Activated T-helper 17 cell treated with anti-CD3 and anti-CD28 coated beads, Interleukin-2, amount 50 U/mL, for 72 hours (primary cell): ENCODE data around the gene GALR1. TPM values are rescaled to one million over a fixed set of nuclear protein-coding genes. Genes with fewer than 3 reads are reported as not detected.
"Not testable (repeated sequence)": the region's sequence is repeated elsewhere in the genome, so short reads cannot be mapped to it uniquely, and the experiment has no call there.

Experiments
- ATAC-seq: fragments of 150-1000 bp; cut with Tn5 transposase; replicated peaks from 2 replicates; pipeline ENCODE4 v1.10.0; 2021; ENCODE audit warnings: mild to moderate bottlenecking, moderate library complexity
- H3K27ac Mint-ChIP-seq: one replicate; pipeline ENCODE4 v1.8.0; 2022; ENCODE audit warnings: mixed read lengths
- H3K27me3 Mint-ChIP-seq: one replicate; pipeline ENCODE4 v1.8.0; 2022; ENCODE audit warnings: mixed read lengths
- H3K36me3 Mint-ChIP-seq: one replicate; pipeline ENCODE4 v1.8.0; 2022; ENCODE audit warnings: low read depth, mild to moderate bottlenecking, mixed read lengths
- H3K4me1 Mint-ChIP-seq: one replicate; pipeline ENCODE4 v1.8.0; 2022; ENCODE audit warnings: mixed read lengths
- H3K4me3 Mint-ChIP-seq: one replicate; pipeline ENCODE4 v1.8.0; 2022; ENCODE audit warnings: mild to moderate bottlenecking, mixed read lengths
- H3K9me3 Mint-ChIP-seq: one replicate; pipeline ENCODE4 v1.8.0; 2022; ENCODE audit warnings: mixed read lengths
- total RNA-seq, 2 donors: library from RNA; stranded (reverse); gene quantifications; one replicate each; pipeline ENCODE4 v1.2.3, GENCODE V29; 2022

Gene GALR1
- total RNA-seq, 2 donors from 2014 or later = not detected

DNA sequence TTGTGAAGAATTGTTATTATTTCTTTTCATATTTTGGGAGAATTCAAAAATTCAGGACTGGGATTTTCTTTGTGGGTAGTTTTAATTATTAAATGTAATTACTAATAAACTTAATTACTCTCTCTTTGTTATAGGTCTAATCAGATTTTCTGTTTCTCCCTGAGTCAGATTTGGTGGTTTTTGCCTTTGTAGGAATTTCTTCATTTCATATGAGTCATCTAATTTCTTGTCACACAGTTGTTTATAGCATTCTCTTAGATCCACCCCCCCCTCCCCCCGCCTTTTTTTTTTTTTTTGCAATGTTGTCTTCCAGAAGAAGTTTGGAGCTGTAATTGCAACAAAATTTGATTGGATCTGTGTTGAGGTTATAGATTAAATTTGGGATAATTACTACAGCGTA is 26.0 kb upstream of the GALR1 start:
- peak overlapping the region; percentile 56 for H3K4me3 Mint-ChIP-seq
- peak; percentile 64 for ATAC-seq
- peak overlapping the region; percentile 65 for H3K27ac Mint-ChIP-seq
- no peaks in the 10 kb centered on the region for H3K36me3 Mint-ChIP-seq
- peaks cover 8% of the 10 kb centered on the region for H3K27me3 Mint-ChIP-seq
- peaks cover 5% of the 10 kb centered on the region for H3K4me1 Mint-ChIP-seq
- H3K9me3 Mint-ChIP-seq = no peaks in the 10 kb centered on the region

DNA sequence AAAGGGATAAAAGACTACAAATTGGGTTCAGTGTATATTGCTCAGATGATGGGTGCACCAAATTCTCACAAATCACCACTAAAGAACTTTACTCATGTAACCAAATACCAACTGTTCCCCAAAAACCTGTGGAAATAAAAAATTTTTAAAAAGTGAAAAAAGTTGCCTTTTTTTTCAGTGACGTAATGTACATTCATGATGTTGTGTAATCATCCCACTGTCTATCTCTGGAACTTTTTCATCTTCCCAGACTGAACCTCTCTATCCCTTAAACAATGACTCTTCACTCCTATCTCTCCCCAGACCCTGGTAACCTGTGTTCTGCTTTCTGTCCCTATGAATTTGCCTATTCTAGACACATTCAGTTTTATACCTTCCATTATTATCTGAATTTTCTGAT is 19.0 kb upstream of the GALR1 start:
- Mint-ChIP-seq H3K36me3 (no peaks in the 10 kb centered on the region), H3K27me3 (peaks cover 27% of the 10 kb centered on the region), H3K9me3 (peaks cover 5% of the 10 kb centered on the region), H3K4me3 (no peak overlapping the region), H3K27ac (no peak overlapping the region), H3K4me1 (no peaks in the 10 kb centered on the region)
- no peak for ATAC-seq

GRCh38 chr18:77234504-77235365 is 14.9 kb upstream of the GALR1 start:
- Mint-ChIP-seq H3K36me3 (no peaks in the 10 kb centered on the region), H3K4me1 (no peaks in the 10 kb centered on the region), H3K27me3 (peaks cover 18% of the 10 kb centered on the region), H3K9me3 (peaks cover 20% of the 10 kb centered on the region), H3K27ac (no peak overlapping the region), H3K4me3 (no peak overlapping the region)
- ATAC-seq = no peak

- ATAC-seq, H3K27ac Mint-ChIP-seq, H3K27me3 Mint-ChIP-seq, H3K36me3 Mint-ChIP-seq, H3K4me1 Mint-ChIP-seq, H3K4me3 Mint-ChIP-seq: not testable (repeated sequence)
- H3K9me3 Mint-ChIP-seq = peaks cover 15% of the 10 kb centered on the region
Observed at GRCh38 chr18:77239285-77239684, 10.4 kb upstream of the GALR1 start.

DNA sequence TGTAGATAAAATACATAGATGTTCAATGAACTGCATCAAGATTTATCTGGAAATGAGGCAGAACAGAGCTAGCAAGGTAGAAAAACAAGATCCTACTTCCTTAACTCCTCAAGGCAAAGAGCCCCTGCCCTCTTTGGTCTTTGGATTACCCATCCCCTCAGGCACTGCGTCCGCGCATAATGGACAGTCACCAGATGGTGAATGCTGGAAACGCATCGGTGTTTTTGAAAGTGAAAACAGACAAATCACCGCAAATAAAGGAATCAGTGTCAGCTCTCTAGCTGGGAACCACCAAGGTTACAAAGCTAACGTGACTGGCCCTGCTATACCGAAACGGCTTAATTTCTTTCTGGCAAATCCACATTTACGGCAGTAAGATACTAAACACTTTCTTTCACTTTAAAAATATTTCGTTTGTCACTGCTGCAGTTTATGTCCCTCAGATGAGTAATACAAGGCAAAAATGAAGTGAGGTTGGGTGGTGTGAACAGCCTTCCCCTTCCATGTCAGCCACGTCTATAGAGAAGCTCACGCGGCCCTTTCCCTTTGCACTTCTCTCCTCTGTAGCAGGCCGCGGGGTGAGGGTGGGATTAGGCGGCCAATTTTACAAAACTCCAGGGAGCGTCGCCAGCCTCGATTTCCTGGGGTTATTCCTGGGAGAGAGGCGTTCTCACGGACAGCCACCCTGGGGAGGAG is 627 bp upstream of the GALR1 start:
- H3K27ac Mint-ChIP-seq = no peak overlapping the region
- H3K9me3 Mint-ChIP-seq = no peaks in the 10 kb centered on the region
- no peaks in the 10 kb centered on the region for H3K4me1 Mint-ChIP-seq
- H3K4me3 Mint-ChIP-seq = peak overlapping the region; percentile 63
- H3K27me3 Mint-ChIP-seq = peaks cover 51% of the 10 kb centered on the region
- no peaks in the 10 kb centered on the region for H3K36me3 Mint-ChIP-seq
- peak; percentile 9 for ATAC-seq

GRCh38 chr18:77250501-77250925 is 865 bp downstream of the GALR1 start:
- Mint-ChIP-seq H3K4me1 (no peaks in the 10 kb centered on the region), H3K9me3 (no peaks in the 10 kb centered on the region)

GRCh38 chr18:77250926-77251729 is 1.5 kb downstream of the GALR1 start:
- Mint-ChIP-seq H3K4me3 (peak overlapping the region; percentile 43), H3K27ac (no peak overlapping the region), H3K9me3 (no peaks in the 10 kb centered on the region), H3K4me1 (no peaks in the 10 kb centered on the region), H3K36me3 (no peaks in the 10 kb centered on the region), H3K27me3 (peaks cover 41% of the 10 kb centered on the region)
- no peak for ATAC-seq

More at GRCh38 chr18:77250501-77250925, 865 bp downstream of the GALR1 start:
- H3K27me3 Mint-ChIP-seq = peaks cover 44% of the 10 kb centered on the region
- H3K4me3 Mint-ChIP-seq = peak overlapping the region; percentile 43
- no peaks in the 10 kb centered on the region for H3K36me3 Mint-ChIP-seq
- ATAC-seq = no peak
- H3K27ac Mint-ChIP-seq = no peak overlapping the region

- Mint-ChIP-seq H3K9me3 (no peaks in the 10 kb centered on the region), H3K27me3 (peaks cover 41% of the 10 kb centered on the region), H3K36me3 (no peaks in the 10 kb centered on the region), H3K4me1 (no peaks in the 10 kb centered on the region), H3K27ac (no peak overlapping the region), H3K4me3 (no peak overlapping the region)
- no peak for ATAC-seq
Observed at GRCh38 chr18:77251730-77252050, 2.0 kb downstream of the GALR1 start.

- Mint-ChIP-seq H3K4me3 (no peak overlapping the region), H3K9me3 (peaks cover 3% of the 10 kb centered on the region), H3K27ac (no peak overlapping the region), H3K27me3 (peaks cover 30% of the 10 kb centered on the region), H3K4me1 (no peaks in the 10 kb centered on the region), H3K36me3 (no peaks in the 10 kb centered on the region)
- ATAC-seq = no peak
Observed at GRCh38 chr18:77254711-77255405, 5.2 kb downstream of the GALR1 start.

DNA sequence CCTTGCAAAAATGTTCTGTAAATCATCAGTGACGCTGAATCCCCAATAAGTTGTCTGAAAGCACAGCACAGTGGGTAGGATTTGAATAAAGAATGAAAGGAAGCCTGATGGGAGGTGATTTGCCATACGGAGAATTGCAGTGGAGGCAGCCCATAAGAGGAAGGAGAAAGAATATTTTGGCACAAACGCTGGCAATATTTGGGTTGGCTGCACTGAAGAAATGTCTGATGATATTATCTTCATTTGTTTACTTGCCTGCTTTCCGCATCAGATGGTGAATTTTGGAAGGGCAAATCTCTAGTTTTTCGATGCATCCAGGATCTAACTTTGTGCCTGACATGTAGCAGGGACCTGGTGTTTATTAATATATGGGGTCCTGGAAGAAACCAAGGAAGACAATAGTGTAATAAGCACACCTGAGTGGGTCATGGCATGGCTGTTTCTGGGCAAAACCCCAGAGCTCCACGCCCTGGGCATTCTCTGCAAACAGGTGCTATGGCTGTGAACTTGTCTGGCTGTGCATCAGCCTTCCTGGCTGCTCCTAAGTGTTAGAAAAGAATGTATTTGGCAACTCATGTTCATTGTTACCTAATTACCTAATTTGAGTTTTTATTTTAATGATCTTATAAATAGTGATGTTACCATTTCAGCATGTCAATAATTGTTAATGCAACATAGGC is 5.9 kb downstream of the GALR1 start:
- no peak overlapping the region for H3K4me3 Mint-ChIP-seq

DNA sequence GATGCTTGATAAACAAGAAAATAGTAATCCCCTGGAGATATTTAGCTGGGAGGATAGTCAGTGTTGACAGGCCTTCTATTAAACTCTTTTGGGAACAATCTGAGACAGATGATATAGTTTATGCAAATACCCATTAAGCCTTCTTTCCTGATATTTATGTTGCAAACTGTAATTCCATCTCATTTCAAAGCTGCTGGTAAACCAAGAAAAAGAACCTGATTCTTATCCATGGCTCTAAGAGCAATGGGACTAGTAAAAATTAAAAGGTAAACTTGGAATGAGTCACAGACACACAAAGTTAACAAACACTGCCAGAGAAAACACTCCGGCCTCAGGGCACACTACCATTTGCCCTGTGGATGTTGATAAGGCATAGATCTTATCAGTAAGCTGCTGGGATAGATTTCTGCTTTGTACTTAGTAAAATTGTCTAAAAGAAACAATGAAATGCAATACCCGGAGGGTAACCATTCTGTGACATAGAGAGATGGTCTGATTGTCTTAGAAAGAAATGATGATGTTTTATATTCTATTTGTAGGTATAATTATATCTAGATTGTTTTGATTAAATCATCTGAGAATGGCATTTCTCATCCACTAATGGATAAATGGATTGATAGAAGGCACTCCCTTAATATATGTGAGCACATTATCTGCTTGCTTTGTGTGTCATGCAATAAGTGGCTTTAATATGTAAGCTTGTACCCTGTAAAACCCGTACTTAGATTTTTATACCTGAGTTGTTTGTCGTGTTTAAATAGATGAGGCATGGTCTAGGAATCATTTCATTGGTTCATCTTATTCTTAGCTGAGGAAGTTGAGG is 13.2 kb downstream of the GALR1 start:
- no peaks in the 10 kb centered on the region for H3K4me1 Mint-ChIP-seq
- H3K36me3 Mint-ChIP-seq = no peaks in the 10 kb centered on the region
- no peak for ATAC-seq
- H3K9me3 Mint-ChIP-seq = peaks cover 13% of the 10 kb centered on the region
- H3K27ac Mint-ChIP-seq = no peak overlapping the region
- no peak overlapping the region for H3K4me3 Mint-ChIP-seq
- H3K27me3 Mint-ChIP-seq = peaks cover 12% of the 10 kb centered on the region

More for the DNA sequence above, 5.9 kb downstream of the GALR1 start:
- Mint-ChIP-seq H3K27ac (no peak overlapping the region), H3K4me1 (no peaks in the 10 kb centered on the region), H3K9me3 (peaks cover 3% of the 10 kb centered on the region), H3K36me3 (no peaks in the 10 kb centered on the region), H3K27me3 (peaks cover 29% of the 10 kb centered on the region)
- ATAC-seq = no peak

GRCh38 chr18:77263466-77263763 is 13.8 kb downstream of the GALR1 start:
- Mint-ChIP-seq H3K4me1 (no peaks in the 10 kb centered on the region), H3K36me3 (no peaks in the 10 kb centered on the region), H3K27ac (no peak overlapping the region), H3K27me3 (peaks cover 10% of the 10 kb centered on the region), H3K9me3 (peaks cover 10% of the 10 kb centered on the region), H3K4me3 (no peak overlapping the region)
- no peak for ATAC-seq

DNA sequence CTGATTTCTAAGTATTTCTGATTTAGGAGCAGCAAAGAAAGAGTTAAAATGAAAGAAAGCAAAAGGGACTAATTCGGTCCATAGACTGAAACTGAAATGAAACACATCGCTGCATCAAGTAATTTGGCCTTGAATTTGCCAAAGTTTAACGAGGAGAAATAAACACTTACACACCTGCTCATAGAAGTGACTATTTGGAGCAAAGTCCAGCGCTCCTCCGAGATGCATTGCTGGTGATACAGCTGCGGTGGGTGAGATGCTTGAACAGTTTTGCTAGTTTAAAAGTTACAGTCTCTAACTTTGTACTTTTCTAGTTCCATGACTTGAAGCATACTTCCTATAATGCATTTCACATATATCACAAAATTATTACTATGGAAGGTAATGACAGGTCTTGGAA is 18.3 kb downstream of the GALR1 start:
- H3K4me1 Mint-ChIP-seq = no peaks in the 10 kb centered on the region
- peaks cover 18% of the 10 kb centered on the region for H3K27me3 Mint-ChIP-seq
- H3K27ac Mint-ChIP-seq = no peak overlapping the region
- no peak for ATAC-seq
- H3K9me3 Mint-ChIP-seq = peaks cover 9% of the 10 kb centered on the region
- no peak overlapping the region for H3K4me3 Mint-ChIP-seq
- no peaks in the 10 kb centered on the region for H3K36me3 Mint-ChIP-seq
